ENCODE data around the gene COL18A1.
"Not testable (repeated sequence)": the region's sequence is repeated elsewhere in the genome, so short reads cannot be mapped to it uniquely, and the experiment has no call there.

Gene COL18A1

DNA sequence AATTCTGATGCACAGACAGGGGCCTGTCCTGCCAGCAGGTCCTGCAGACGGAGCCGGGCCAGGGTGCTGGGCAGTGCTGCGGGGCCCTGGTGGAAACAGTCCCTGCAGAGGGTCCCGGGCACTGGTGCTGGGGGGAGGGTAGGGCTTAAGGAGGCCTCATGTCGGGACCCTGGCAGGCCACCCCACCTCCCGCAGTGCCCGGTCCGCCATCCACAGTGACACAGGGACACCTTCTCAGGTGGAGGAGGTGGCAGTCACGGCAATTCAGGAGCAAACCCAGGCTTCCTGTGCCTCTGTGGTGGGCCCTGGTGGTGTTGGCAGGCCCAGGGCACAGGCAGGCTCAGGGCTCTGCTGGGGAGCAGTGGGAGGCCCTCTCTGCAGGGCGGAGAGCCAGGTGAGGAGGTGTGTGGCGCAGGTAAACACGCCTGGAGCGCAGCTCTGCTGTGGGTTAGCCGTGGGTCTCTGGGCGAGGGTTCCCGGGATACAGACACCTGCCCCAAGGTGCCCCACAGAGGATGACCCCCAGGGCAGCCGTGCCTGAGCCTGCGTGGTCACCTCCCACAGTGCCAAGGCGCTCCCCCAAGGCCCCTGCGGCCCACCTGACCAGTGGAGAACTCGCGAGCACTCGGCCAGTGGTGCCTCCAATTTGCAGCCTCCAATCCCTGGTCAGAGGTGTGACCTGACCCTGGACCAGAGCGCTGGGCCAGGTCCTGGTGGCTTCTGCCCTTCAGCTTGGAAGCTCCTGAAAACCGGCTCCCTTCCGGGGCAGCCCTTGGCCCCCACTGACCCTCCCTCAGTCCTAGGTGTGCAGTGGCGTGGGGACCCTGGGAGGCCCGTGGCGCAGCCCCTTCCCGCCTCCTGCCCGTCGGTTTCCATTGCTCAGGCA, 19.2 kb downstream of the COL18A1 start:
- DNase-seq (ENCODE audit: low read depth in 2 of 2, low spot score in 1 of 2): no peak

DNA sequence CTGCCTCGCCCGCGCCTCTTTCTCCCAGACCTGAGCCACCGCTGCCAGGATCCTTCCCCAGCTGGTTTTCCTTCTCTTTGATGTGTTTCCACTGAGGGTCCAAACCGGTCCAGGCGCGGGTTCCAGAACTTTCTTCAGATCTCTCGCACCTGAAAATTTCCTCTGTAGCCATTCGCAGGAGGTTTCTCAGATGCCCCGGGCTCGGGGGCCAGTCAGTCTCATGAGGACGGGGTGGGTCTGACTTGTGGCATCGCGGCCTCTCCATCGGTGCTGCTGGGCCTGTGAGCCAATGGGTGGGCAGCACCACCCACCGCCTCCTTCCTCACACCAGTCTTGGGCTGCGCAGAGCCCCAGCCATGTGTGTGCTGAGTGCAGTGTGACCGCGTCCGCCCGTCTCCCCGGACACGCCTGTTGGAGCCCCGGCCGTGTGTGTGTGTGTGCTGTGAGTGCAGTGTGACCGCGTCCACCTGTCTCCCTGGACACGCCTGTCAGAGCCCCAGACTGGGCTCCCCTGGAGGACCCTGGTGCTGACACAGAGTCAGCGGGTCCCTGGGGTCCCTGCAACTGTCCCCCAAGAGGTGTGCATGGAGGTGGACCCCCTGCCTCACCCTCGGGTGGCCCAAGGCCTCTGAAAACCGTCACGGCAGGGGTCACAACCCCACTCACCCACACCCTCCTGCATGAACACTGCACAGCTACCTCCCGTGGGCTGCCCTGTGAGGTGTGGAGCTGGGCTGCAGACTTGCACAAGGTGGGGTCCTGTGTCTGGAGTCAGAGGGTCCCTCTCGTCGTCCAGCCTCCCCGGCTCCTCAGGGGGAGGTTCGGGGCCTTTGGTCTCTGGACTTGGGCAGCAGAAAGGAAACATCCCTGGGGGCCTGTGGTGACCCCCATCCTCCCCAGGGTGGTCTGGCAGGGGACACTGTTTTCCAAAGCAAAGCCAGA, 20.2 kb downstream of the COL18A1 start:
- DNase-seq (ENCODE audit: low read depth in 2 of 2, low spot score in 1 of 2): no peak

DNA sequence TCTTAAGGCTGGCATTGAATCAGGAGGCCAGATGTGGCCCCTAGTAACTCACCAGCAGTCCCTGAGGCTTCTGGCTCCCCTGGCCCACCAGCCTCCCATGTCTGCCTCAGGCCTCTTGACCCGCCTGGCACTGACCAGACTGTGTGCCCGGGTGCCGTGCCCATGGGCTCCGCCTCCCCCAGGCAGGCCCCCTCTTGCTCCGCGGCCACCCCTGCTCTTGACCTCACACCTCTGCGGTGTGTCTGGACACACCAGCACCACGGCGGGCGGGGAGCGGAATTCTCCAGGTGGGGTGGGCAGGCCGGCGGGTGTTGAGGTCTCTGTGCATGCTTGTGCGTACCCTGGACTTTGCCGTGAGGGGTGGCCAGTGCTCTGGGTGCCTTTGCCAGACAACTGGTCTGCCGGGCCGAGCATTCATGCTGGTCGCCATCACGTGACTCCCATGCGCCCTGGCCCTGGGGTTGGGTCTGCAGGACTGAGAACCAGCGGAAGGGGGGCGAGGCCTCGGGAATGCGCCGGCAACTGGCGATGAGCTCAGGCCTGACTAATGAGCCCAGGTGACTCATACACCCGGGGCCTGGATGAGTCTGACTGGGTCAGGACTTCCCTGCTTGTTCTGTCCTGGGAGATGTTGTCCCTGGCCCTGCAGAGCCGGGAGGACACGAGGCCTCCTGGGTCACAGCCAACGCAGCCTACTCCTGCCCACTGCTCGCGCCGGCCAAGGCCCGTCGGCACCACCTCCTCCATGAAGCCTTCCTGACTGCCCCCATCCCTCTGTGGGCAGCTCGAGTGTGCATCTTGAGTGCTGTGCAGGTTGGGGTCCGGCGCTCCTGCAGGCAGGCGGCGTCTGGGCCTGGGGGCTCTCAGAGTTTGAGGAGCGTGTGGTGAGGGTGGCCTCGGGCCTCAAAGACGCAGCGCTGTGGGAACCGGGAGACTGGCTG, 22.6 kb downstream of the COL18A1 start:
- DNase-seq (ENCODE audit: low read depth in 2 of 2, low spot score in 1 of 2): no peak

DNA sequence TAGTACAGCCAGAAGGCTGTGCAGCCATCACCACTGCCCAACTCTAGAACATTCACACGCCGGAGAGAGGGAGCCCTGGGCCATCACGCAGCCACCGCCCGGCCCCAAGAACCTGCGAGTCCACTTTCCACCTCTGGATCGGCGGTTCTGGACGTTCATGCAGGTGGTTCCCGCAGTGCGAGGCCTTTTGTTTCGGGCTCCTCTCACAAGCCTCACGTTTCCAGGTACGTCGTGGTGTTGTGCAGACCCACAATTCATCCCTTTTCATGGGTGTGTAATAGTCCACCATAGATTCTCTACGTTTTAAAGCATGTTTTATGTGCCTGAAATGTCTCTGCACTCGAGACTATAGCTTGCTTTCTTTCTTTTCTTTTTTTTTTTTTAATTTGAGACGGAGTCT, 23.6 kb downstream of the COL18A1 start:
- DNase-seq (ENCODE audit: low read depth in 2 of 2, low spot score in 1 of 2): no peak

DNA sequence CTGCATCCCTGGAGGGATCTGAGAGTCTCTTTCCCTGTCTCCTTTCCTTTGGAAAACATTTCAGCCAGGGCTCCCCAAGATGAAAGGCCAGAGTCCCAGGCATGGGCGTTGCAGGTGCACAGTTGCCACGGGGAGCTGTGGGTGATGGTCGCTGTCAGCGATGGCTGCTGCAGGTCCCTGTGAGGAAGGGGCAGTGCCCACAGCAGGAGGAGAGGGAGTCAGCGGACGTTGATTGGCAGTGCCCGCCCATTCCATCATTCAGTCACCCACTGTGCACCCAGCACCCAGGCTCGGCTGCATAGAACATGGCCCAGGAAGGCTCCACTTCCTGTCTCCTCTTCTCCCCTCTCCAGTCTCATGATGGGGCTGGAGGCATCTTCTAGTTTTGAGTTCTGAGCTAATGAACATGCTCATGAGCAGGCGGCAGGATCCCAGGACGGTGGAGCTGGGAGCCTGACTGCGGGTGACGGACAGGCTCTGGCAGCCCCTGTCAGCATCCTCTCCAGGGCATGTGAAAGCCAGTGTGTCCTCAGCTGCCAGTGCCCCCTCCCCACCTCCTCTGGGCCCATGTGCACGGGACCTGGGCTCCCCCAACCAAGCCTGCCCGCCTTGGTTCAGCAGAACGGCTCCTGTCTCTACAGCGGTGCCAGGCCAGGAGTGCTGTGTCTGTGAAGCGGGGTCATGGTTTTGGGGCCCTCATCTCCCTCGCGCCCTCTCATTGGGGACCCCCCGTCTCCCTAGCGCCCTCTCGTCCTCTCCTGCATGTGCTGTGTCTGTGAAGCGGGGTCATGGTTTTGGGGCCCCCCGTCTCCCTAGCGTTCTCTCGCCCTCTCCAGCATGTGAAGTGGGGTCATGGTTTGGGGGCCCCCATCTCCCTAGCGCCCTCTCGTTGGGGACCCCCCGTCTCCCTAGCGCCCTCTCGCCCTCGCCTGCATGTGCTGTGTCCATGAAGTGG, 24.5 kb downstream of the COL18A1 start:
- no peak for DNase-seq (ENCODE audit: low read depth in 2 of 2, low spot score in 1 of 2)

DNA sequence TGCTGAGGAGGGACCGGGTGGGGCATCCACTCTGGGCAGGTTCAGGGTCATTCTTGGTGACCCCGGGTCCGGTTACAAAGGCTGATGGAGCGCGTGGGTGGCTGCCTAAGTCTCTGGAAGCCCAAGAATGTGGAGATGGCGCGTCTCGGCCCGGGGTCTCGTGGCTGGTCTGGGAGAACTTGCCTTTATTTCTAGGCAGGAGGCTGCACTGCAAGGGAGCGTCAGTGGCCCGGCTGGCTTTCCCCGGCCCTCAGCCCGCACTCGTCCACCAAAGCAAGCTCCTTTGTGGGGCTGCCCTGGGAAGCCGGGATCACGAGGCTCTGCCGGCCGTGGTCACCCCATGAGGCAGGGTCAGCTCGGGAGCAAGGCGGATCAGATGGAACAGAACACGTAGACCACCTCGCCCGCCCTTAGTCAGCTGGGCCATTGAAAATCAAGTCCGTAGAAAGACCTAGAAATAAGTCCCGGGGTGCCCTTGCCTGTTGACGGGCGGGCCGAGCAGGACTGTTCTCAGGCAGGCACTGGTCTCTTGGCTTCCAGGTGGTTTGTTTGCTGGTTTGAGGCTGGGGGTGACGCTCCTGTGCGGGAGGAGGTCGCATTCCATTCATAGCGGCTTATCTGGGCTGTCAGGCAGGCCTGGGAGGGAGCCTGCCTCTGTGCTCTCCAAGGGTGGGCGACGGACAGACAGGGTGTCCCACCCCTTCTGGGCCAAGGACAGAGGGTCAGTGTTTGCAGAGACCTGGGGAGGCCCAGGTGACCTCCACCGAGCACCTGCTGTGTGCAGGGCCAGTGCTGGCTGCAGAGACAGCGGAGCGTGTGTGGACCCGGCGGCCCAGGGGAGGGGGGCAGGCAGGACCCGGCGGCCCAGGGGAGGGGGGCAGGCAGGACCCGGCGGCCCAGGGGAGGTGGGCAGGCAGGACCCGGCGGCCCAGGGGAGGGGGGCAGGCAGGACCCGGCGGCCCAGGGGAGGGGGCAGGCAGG, 25.8 kb downstream of the COL18A1 start:
- no peak for DNase-seq (ENCODE audit: low read depth in 2 of 2, low spot score in 1 of 2)

DNA sequence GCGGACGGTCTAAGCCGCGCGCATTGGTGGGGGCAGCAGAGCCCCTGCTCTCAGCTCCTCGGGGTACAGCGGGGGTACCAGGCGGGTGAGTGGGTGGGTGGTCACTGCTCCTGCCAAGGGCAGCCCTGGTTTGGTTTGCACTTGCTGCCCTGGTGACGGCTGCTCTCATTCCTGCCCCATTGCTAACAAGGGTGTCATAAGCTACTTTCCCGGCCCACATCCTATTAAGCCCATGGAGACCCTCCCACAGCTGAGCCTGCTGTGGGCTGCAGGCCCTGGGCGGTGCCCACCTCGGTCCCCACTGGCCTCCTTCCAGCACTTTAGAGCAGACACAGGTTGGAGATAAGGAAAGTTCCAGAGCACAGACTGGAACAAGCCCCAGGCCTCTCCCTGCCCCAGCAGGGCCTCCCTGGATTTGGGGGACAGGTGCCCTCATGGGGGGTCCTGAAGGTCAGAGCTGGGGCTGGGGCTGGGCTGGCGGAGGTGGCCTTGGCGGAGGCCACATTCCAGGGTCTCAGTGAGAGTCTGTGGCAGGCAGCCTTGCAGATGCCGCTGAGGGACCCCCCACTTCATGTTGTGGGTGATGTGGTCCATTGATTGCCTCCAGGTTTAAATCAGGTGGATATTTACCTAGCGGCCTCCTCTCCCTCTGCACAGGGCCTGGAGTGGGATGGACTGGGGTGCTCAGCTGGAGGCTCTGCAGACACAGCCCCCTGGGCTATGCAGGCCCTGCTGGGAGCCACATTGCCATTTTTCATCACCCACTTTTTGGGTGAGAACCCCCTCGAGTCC, 27.0 kb downstream of the COL18A1 start:
- no peak for DNase-seq (ENCODE audit: low read depth in 2 of 2, low spot score in 1 of 2)

DNA sequence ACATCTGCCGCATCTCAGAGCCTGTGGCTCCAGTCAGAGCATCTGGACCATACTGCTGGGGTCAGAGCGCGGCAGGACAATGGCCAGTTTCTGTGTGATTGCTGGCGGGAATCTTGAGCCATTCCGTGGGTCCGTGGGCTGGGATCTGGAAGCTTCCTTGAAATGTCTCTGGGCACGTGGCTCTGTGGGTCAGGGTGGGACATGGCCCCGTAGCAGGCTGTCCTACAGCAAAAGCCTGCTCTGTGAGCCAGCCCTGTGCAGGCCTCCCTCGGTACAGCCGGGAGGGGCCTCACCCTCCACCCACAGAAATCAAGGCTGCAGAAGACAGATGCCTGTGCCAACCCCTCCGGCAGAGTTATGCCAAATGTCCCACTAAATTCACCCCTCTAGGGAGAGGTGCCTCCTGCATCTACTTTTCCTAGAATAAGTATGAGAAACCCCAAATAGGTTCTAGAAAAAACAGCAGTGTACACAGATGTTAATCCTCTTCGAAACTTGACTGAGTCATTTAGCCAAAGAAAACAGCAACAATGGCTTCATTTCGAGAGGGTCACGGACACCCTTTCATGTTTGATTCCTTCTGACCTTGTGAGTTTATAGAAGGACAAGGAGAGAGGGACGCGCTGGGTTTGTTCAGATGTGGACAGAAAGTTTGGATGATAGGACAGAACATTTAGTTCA, 27.8 kb downstream of the COL18A1 start:
- no peak for DNase-seq (ENCODE audit: low read depth in 2 of 2, low spot score in 1 of 2)

DNA sequence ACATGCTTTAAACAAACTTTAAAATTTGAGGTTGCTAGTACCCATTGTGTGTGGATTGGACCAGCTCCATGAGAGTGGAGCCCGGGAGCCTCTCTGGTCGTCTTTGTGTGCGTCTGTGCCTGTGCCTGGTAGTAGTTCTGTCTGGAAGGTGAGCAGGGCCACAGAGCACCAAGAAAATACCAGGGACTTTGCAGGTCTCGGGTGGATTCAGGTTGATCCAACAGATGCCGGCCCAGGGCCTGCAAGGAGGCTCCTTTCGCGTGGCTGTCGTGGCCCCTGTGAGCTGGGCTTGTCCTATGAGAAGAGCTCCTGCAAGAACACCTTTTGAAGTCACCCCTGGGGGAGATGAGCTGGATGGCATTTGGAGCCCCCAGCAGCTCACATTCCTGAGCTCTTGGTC, 28.3 kb downstream of the COL18A1 start:
- DNase-seq (ENCODE audit: low read depth in 2 of 2, low spot score in 1 of 2): no peak

DNA sequence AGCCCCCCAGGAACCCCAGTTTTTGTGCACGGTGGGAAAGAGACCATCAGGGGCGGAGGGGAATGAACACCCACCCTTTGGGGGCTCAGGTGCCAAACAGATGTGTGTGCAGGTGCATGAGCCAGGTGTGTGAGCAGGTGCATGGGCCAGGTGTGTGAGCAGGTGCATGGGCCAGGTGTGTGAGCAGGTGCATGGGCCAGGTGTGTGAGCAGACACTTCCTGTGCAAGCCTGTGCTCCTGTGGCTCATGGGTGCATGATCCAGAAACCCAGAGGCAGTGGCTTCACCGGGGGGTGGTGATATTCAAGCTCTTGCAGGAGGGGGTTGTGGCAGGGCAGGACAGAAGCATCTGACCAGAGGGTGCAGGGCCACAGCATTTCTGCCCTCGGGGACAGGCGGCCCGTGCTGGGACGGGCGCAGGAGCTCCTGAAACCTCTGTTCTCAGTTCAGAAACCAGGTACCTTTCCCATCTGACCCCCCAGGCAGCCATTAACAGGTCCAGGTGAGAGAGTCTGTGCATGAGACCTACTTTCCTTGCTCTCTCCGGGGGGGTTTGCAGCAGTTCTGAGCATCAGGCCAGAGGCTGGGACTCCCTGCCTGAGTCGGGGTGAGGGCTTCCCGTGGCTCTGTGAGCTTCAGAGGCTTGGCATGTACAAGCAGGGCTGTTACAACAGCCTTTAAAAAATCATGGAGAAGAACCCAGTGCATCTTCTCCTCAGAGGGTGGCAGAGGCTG, 29.1 kb downstream of the COL18A1 start:
- no peak for DNase-seq (ENCODE audit: low read depth in 2 of 2, low spot score in 1 of 2)

DNA sequence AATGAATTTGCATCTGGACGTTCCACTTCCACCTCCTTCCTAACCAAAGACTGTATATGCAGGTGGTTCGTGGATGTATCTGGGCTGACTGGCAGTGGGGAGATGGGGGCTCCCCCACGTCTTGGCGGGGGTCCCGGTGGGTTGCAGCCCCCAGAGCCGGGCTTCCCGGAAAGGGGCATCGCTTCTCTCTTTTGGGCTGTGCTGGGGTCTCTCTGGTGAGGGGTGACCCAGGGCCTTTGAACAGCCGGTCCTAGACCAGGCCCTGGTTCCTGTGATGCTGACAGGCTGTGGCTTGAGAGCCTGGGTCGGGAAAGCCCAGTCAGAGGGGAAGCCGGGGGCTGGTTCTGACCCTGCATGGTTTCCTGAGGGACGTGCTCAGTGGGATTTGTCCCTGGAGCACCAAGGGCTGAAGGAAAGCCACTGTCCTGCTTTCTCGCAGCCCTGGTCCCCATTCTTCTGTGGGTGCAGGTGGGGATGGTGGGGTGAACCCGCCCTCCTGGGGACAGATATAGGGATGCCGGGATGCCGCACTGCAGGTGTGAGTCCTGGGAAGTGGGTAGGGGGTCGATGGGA, 29.8 kb downstream of the COL18A1 start:
- no peak for DNase-seq (ENCODE audit: low read depth in 2 of 2, low spot score in 1 of 2)

DNA sequence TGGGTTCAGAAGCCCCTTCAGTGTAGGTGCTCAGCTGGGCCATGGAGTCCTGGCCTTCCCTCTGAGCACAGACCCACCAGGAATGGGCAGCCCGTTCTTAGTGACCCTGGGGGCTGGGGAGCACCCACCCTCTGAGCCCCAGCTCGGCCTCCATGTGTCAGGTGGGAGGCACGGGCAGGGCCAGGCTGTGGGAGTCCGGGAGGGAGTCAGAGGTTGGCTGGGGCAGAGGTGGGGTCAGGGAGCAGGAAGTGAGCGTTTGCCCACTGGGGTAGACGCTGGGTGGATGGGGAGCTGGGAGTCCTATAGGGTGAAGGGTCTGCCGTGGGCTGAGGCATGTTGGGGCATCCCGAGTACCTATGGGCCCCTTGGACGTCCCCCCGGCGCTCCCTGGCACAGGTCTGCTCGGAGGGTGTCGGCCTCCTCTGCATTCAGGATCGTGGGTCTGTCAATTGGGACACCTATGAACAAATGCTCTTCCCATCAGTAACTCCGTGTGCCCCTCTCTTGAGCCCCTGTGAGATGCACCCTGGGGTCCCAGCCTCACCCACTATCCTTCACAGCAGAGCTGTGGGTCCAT, 30.5 kb downstream of the COL18A1 start:
- DNase-seq (ENCODE audit: low read depth in 2 of 2, low spot score in 1 of 2): no peak

DNA sequence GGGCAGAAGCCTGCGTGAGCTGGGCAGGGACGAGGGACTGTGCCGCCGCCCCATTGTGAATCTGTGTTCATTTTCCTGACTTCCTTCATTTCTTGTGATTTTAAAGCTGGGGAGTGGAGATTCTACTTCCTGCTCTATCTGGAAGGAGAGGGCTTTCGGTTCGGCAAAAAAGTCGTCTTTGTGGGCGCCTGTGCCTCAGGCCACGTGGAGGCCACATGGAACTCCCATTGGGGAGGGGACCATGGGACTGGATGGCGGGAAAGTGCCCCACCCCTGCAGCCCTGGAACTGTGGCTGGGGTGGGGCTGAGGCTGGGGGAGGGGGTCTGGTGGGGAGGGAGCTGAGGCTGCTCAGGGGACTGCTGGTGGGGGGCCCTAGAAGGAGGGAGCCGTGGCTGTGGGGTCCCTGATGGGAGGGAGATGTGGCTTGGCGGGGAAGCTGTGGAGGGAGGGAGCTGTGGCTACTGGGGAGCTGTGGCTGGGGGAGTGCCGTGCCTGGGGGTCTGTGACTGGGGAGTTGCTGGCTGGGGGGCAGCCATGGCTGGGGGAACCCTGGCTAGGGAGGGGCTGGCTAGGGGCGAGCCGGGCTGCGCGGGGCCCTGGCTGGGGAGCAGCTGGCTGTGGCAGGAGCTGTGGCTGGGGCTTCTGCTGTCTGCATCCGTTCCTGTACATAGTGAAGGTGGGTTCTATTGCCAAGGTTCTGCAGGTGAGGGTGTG, 31.5 kb downstream of the COL18A1 start:
- DNase-seq (ENCODE audit: low read depth in 2 of 2, low spot score in 1 of 2): no peak

DNA sequence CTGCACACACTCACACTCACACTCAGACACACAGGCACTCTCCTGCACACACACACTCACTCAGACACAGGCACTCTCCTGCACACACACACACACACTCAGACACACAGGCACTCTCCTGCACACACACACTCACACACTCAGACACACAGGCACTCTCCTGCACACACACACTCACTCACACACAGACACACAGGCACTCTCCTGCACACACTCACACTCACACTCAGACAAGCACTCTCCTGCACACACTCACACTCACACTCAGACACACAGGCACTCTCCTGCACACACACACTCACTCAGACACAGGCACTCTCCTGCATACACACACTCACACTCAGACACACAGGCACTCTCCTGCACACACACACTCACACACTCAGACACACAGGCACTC, 32.9 kb downstream of the COL18A1 start:
- not testable (repeated sequence) for DNase-seq (ENCODE audit: low read depth in 2 of 2, low spot score in 1 of 2)
